ENCODE data around the gene KRT84.

- TF ChIP-seq CTCF (IDR thresholded peaks at IDR 0.05) (no peak), POLR2A (IDR thresholded peaks at IDR 0.05) (no peak), POLR2AphosphoS5 (IDR thresholded peaks at IDR 0.05) (no peak), EP300 (IDR thresholded peaks at IDR 0.05) (no peak)
Observed at GRCh38 chr12:52434081-52434733, 48.8 kb upstream of the KRT84 start, which contains the start of gene KRT75.
